Measurements from ENCODE around the gene BCL2. TPM values are rescaled to one million over a fixed set of nuclear protein-coding genes. Genes with fewer than 3 reads are reported as not detected.

BCL2 gene
- polyA plus RNA-seq, 1 of the 3 experiments (the other 2 are of a cell fraction) = 1.5 TPM

GRCh38 chr18:63247506-63247905, 72.1 kb downstream of the BCL2 start (continued):
- no peak for TF ChIP-seq REST (IDR thresholded peaks at IDR 0.05; ENCODE audit: low read depth, low read length)
- no peak for TF ChIP-seq EZH2phosphoT487 (IDR thresholded peaks at IDR 0.05; ENCODE audit: borderline replicate concordance, low read depth)
- no peak for TF ChIP-seq FOXM1 (IDR thresholded peaks at IDR 0.05; ENCODE audit: low read depth)

GRCh38 chr18:63245600-63245999, 74.0 kb downstream of the BCL2 start:
- no peaks in the 10 kb centered on the region for H4K20me1 ChIP-seq (ENCODE audit: insufficient read depth)
- no peaks in the 10 kb centered on the region for H3K27me3 ChIP-seq (ENCODE audit: insufficient read depth)
- no peak for TF ChIP-seq NFIC (IDR thresholded peaks at IDR 0.05; ENCODE audit: borderline replicate concordance)
- no peak for TF ChIP-seq POLR2AphosphoS5 (IDR thresholded peaks at IDR 0.05; ENCODE audit: low read depth, low read length)
- no peak for TF ChIP-seq CTCF (IDR thresholded peaks at IDR 0.05)
- no peak for TF ChIP-seq TCF12 (IDR thresholded peaks at IDR 0.05)
- TF ChIP-seq GATA2 (CRISPR knock-in tag; IDR thresholded peaks at IDR 0.05) = no peak
- TF ChIP-seq FOXM1 (IDR thresholded peaks at IDR 0.05; ENCODE audit: low read depth) = no peak
- no peak for TF ChIP-seq FOXJ3 (CRISPR knock-in tag; IDR thresholded peaks at IDR 0.05)
- TF ChIP-seq TEAD4 (IDR thresholded peaks at IDR 0.05; ENCODE audit: borderline replicate concordance, insufficient read depth) = no peak
- no peak for TF ChIP-seq MXI1 (IDR thresholded peaks at IDR 0.05; ENCODE audit: low read depth, low read length)
- no peak for TF ChIP-seq EZH2phosphoT487 (IDR thresholded peaks at IDR 0.05; ENCODE audit: borderline replicate concordance, low read depth)
- TF ChIP-seq USF2 (IDR thresholded peaks at IDR 0.05; ENCODE audit: borderline replicate concordance, low read depth, low read length) = no peak
- TF ChIP-seq JUND (IDR thresholded peaks at IDR 0.05) = no peak
- TF ChIP-seq USF1 (IDR thresholded peaks at IDR 0.05; ENCODE audit: borderline replicate concordance, low read depth) = no peak
- no peak for TF ChIP-seq YY1 (IDR thresholded peaks at IDR 0.05; ENCODE audit: low read depth)
- no peaks in the 10 kb centered on the region for H3K9me3 ChIP-seq
- WGBS (ENCODE audit: low lambda C conversion rate) = 83% methylated on average over 3 of the region's 3 CpGs
- no peak overlapping the region for H3K27ac ChIP-seq (ENCODE audit: low read depth in 2 of 2, low read length in 1 of 2)
- DNase-seq = no peak
- H3K36me3 ChIP-seq (replicated peaks in 1 of 2; ENCODE audit: control insufficient read depth in 1 of 2, insufficient read depth in 2 of 2, low read length in 1 of 2) = no peaks in the 10 kb centered on the region
- no peaks in the 10 kb centered on the region for H3K79me2 ChIP-seq (ENCODE audit: insufficient read depth)
- ChIA-PET CTCF (interaction anchor here (0.6 to 0.8 kb wide), 2 partner anchors 72 to 236 kb away, joined by 3 read pairs; no protein-coding TSS in a partner anchor), POLR2A (no interaction called here)
- H3K4me3 ChIP-seq (ENCODE audit: low read depth in 2 of 2, low read length in 1 of 2) = no peak overlapping the region
- H3K9ac ChIP-seq = no peak overlapping the region
- no peak overlapping the region for H3K4me2 ChIP-seq
- no peaks in the 10 kb centered on the region for H3F3A ChIP-seq (replicated peaks; ENCODE audit: insufficient read depth)
- H3K9me2 ChIP-seq = no peaks in the 10 kb centered on the region
- no peak overlapping the region for H2AFZ ChIP-seq (ENCODE audit: low read depth)
- no peaks in the 10 kb centered on the region for H3K4me1 ChIP-seq (ENCODE audit: control insufficient read depth in 1 of 2, insufficient read depth in 2 of 2, low read depth in 1 of 2, low read length in 1 of 2)

Data from SK-N-SH (cell line).